Mucosa of rectum (tissue), 2 donors: ENCODE measurements around the gene YBX3.

Experiments
- H3K27ac ChIP-seq, 2 donors: one replicate each; pipeline ENCODE4 v1.7.0; 2013; ENCODE audit warnings: inconsistent platforms in 2 of 2, low read depth in 2 of 2, low read length in 2 of 2
- H3K27me3 ChIP-seq, 2 donors: one replicate each; pipeline ENCODE4 v1.7.0; 2013; ENCODE audit warnings: low read length in 2 of 2; ENCODE audit not compliant: control insufficient read depth in 2 of 2, insufficient read depth in 2 of 2
- H3K36me3 ChIP-seq, 2 donors: one replicate each; pipeline ENCODE4 v1.7.0; 2013; ENCODE audit warnings: low read length in 2 of 2; ENCODE audit not compliant: control insufficient read depth in 2 of 2, insufficient read depth in 2 of 2
- H3K4me1 ChIP-seq, 2 donors: one replicate each; pipeline ENCODE4 v1.7.0; 2013; ENCODE audit warnings: low read length in 2 of 2, mild to moderate bottlenecking in 1 of 2; ENCODE audit not compliant: control insufficient read depth in 2 of 2, insufficient read depth in 2 of 2
- H3K4me3 ChIP-seq, 2 donors: one replicate each; pipeline ENCODE4 v1.7.0; 2013; ENCODE audit warnings: low read length in 2 of 2
- H3K9ac ChIP-seq, 2 donors: one replicate each; pipeline ENCODE4 v1.7.0; 2013; ENCODE audit warnings: low read length in 2 of 2, low read depth in 1 of 2, mild to moderate bottlenecking in 1 of 2
- H3K9me3 ChIP-seq, 2 donors: one replicate each; pipeline ENCODE4 v1.7.0; 2013; ENCODE audit warnings: low read length in 2 of 2; ENCODE audit not compliant: control insufficient read depth in 2 of 2
- donor health status: healthy.
- donor health status: Normal muscosa, but diverticular disease.

Gene YBX3

GRCh38 chr12:10715491-10715890 lies 7.6 kb downstream of the YBX3 start:
- H3K36me3 ChIP-seq = peaks cover 34 to 35% of the 10 kb centered on the region in 2 donors
- H3K9ac ChIP-seq = no peak overlapping the region
- no peaks in the 10 kb centered on the region for H3K27me3 ChIP-seq
- H3K9me3 ChIP-seq = no peaks in the 10 kb centered on the region
- no peak overlapping the region for H3K4me3 ChIP-seq
- H3K4me1 ChIP-seq = peaks cover 11 to 36% of the 10 kb centered on the region in 2 donors
- H3K27ac ChIP-seq = no peak overlapping the region

DNA sequence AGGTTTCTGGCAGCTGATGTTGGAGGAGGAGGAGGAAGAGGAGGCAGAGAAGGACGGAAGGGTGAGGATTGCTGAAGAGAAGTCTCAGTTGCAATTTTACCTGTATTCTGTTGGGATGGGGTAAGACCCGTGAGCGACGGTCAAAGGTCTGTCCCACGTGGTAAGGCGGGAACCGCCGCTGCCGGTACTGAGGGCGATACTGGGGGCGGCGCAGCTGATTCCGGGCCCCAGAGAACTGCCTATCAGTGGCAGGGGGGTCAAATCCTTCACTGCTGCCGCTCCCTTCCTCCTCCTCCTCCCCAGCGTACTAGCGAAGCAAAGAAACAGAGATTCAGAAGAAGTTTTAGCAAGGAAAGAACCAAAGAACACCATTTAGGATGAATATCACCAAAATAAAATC lies 13.3 kb downstream of the YBX3 start:
- no peaks in the 10 kb centered on the region for H3K9me3 ChIP-seq
- no peak overlapping the region for H3K4me3 ChIP-seq
- no peaks in the 10 kb centered on the region for H3K4me1 ChIP-seq
- peaks cover 67 to 71% of the 10 kb centered on the region in 2 donors for H3K36me3 ChIP-seq
- no peak overlapping the region for H3K9ac ChIP-seq
- no peak overlapping the region for H3K27ac ChIP-seq
- no peaks in the 10 kb centered on the region for H3K27me3 ChIP-seq

DNA sequence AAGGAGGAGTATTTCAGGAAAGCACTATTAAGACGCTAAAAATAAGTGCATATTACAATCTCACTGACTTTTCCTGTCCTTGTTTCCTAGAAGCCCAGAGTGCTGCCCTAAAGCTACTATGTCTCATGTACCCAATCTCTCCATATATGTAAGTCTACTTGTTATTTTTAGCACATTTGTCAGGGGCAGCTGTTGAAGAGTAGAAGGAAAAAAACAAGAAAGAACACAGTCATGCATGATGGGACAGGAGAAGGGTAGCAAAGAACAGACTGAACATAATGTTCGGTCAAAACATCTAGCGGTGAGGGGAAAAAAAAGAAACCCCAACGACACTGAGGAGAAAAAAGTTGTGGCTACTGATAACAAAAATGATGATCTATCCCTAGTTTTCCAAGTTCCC lies 14.3 kb downstream of the YBX3 start:
- H3K9me3 ChIP-seq = no peaks in the 10 kb centered on the region
- H3K36me3 ChIP-seq = peaks cover 67 to 68% of the 10 kb centered on the region in 2 donors
- H3K4me3 ChIP-seq = no peak overlapping the region
- no peaks in the 10 kb centered on the region for H3K4me1 ChIP-seq
- H3K27ac ChIP-seq = no peak overlapping the region
- H3K27me3 ChIP-seq = no peaks in the 10 kb centered on the region
- no peak overlapping the region for H3K9ac ChIP-seq

- H3K4me1 ChIP-seq = no peaks in the 10 kb centered on the region
- no peak overlapping the region for H3K27ac ChIP-seq
- no peaks in the 10 kb centered on the region for H3K9me3 ChIP-seq
- H3K9ac ChIP-seq = no peak overlapping the region
- H3K36me3 ChIP-seq = peaks cover 60 to 64% of the 10 kb centered on the region in 2 donors
- H3K4me3 ChIP-seq = no peak overlapping the region
- H3K27me3 ChIP-seq = no peaks in the 10 kb centered on the region
These were observed 17.5 kb downstream of the YBX3 start for GRCh38 chr12:10705655-10706054.

DNA sequence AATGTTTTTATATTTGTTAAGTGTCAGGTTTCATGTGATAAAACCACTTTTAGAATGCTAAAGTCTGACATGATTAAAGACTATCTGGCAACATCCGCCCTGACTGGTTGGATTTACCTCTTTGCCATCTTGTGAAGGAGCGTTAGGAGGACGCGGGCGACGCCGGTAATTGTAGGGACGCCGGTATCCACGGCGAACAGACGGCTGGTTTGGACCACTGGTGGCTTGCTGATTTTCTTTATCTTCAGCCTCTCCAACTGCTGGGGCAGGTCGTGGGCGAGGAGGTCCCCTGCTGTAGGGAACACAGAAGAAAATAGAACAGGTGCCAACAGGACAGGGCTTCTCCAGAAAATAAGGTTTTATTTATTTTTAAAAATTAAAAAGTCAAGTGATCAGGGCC lies 21.3 kb downstream of the YBX3 start:
- H3K9me3 ChIP-seq = no peaks in the 10 kb centered on the region
- H3K27me3 ChIP-seq = no peaks in the 10 kb centered on the region
- no peak overlapping the region for H3K9ac ChIP-seq
- H3K4me1 ChIP-seq = no peaks in the 10 kb centered on the region
- no peak overlapping the region for H3K27ac ChIP-seq
- no peak overlapping the region for H3K4me3 ChIP-seq
- peaks cover 50 to 58% of the 10 kb centered on the region in 2 donors for H3K36me3 ChIP-seq

GRCh38 chr12:10701131-10701681 lies 21.9 kb downstream of the YBX3 start:
- peaks cover 49 to 56% of the 10 kb centered on the region in 2 donors for H3K36me3 ChIP-seq
- no peak overlapping the region for H3K9ac ChIP-seq
- H3K4me1 ChIP-seq = no peaks in the 10 kb centered on the region
- no peaks in the 10 kb centered on the region for H3K9me3 ChIP-seq
- H3K4me3 ChIP-seq = no peak overlapping the region
- H3K27ac ChIP-seq = no peak overlapping the region
- H3K27me3 ChIP-seq = no peaks in the 10 kb centered on the region

GRCh38 chr12:10700581-10700980 lies 22.5 kb downstream of the YBX3 start:
- Histone ChIP-seq H3K9ac (no peak overlapping the region), H3K9me3 (no peaks in the 10 kb centered on the region), H3K27me3 (no peaks in the 10 kb centered on the region), H3K36me3 (peaks cover 47 to 56% of the 10 kb centered on the region in 2 donors), H3K4me1 (no peaks in the 10 kb centered on the region), H3K4me3 (no peak overlapping the region), H3K27ac (no peak overlapping the region)

- Histone ChIP-seq H3K4me3 (no peak overlapping the region), H3K9ac (no peak overlapping the region), H3K27ac (no peak overlapping the region), H3K27me3 (no peaks in the 10 kb centered on the region), H3K9me3 (no peaks in the 10 kb centered on the region), H3K36me3 (peaks cover 29 to 41% of the 10 kb centered on the region in 2 donors), H3K4me1 (no peaks in the 10 kb centered on the region)
These were observed 25.3 kb downstream of the YBX3 start for GRCh38 chr12:10697862-10698261.

GRCh38 chr12:10697156-10697555 lies 26.0 kb downstream of the YBX3 start:
- no peak overlapping the region for H3K9ac ChIP-seq
- H3K36me3 ChIP-seq = peaks cover 25 to 40% of the 10 kb centered on the region in 2 donors
- no peak overlapping the region for H3K27ac ChIP-seq

DNA sequence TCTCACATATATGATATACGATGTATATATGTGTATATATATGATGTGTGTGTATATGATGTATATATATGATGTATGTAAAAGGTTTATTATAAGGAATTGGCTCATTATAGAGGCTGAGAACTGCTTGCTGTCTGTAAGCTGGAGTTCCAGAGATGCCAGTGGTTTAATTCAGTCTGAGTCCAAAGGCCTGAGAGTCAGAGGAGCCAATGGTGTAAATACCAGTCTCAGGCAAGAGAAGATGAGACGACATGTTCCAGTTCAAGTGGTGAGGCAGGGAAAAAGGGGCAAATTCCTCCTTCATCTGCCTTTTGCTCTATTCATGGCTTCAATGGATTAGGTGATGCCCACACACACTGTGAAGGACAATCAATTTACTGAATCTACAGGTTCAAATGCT lies 32.2 kb downstream of the YBX3 start:
- Histone ChIP-seq H3K9ac (no peak overlapping the region), H3K9me3 (no peaks in the 10 kb centered on the region), H3K4me1 (no peaks in the 10 kb centered on the region), H3K36me3 (peaks cover 1 to 3% of the 10 kb centered on the region in 2 donors), H3K27me3 (no peaks in the 10 kb centered on the region), H3K4me3 (no peak overlapping the region), H3K27ac (no peak overlapping the region)

More at GRCh38 chr12:10697156-10697555, 26.0 kb downstream of the YBX3 start:
- Histone ChIP-seq H3K27me3 (no peaks in the 10 kb centered on the region), H3K4me1 (no peaks in the 10 kb centered on the region), H3K4me3 (no peak overlapping the region), H3K9me3 (no peaks in the 10 kb centered on the region)

DNA sequence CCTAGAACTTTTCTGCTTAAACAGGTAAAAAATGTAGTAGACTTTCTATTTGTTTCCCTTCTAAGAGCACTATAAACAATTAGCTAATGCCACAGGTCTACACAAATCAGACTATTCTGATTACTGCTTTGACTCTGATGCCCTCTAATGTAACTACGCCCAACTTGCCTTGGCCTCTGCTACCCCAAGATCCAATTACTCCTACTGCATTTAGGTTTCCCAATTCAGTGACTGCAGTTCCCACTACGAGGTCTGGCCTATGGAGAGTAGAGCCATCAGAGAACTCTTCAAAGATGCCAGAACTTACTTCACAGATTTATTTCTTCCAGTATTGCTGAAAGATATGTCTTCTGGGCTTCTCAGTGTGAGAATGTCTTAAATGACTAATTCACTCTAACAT lies 34.0 kb downstream of the YBX3 start:
- no peaks in the 10 kb centered on the region for H3K27me3 ChIP-seq
- H3K4me3 ChIP-seq = no peak overlapping the region
- H3K9ac ChIP-seq = no peak overlapping the region
- no peaks in the 10 kb centered on the region for H3K36me3 ChIP-seq
- H3K27ac ChIP-seq = no peak overlapping the region
- no peaks in the 10 kb centered on the region for H3K4me1 ChIP-seq
- no peaks in the 10 kb centered on the region for H3K9me3 ChIP-seq
